Left lobe of liver (tissue), 2 donors: ENCODE data around the gene EFS. TPM values are rescaled to one million over a fixed set of nuclear protein-coding genes. Genes with fewer than 3 reads are reported as not detected.
"Not testable (repeated sequence)": the region's sequence is repeated elsewhere in the genome, so short reads cannot be mapped to it uniquely, and the experiment has no call there.

Experiments used
- ATAC-seq: fragments of 200-7000 bp; cut with Tn5 transposase; one replicate; pipeline ENCODE4 v1.9.1; 2020; ENCODE audit warnings: mild to moderate bottlenecking, moderate library complexity
- DNase-seq: peaks from one replicate; pipeline ENCODE4 v3.0.0-alpha.2; 2020; ENCODE audit warnings: low spot score
- total RNA-seq: library from RNA; stranded (reverse); gene quantifications from one replicate; pipeline ENCODE4 v1.2.1, GENCODE V29; 2021
- donor health status: DM: no; HTN: no; CAD: no; lungs with moderate emphysema.
- donor health status: DM: no; HTN: yes; CAD: no.

Gene EFS
- total RNA-seq, 1 donor from 2014 or later, result 0.68 TPM

- ATAC-seq, DNase-seq: not testable (repeated sequence)
These were observed 35.7 kb upstream of the EFS start for GRCh38 chr14:23400496-23401149.

- no peak for ATAC-seq
- DNase-seq, result no peak
These were observed 34.6 kb upstream of the EFS start for GRCh38 chr14:23399591-23399990.

GRCh38 chr14:23399136-23399535, 34.2 kb upstream of the EFS start:
- ATAC-seq, result no peak
- DNase-seq, result no peak

GRCh38 chr14:23398348-23398747, 33.4 kb upstream of the EFS start:
- ATAC-seq, result no peak
- no peak for DNase-seq

GRCh38 chr14:23396781-23397407, 31.9 kb upstream of the EFS start:
- DNase-seq (no peak), ATAC-seq (no peak)

GRCh38 chr14:23396126-23396525, 31.2 kb upstream of the EFS start:
- no peak for ATAC-seq
- no peak for DNase-seq

GRCh38 chr14:23392613-23393012, 27.6 kb upstream of the EFS start:
- no peak for DNase-seq
- no peak for ATAC-seq

- ATAC-seq, DNase-seq: not testable (repeated sequence)
These were observed 24.9 kb upstream of the EFS start for GRCh38 chr14:23389871-23390270.

GRCh38 chr14:23389396-23389795, 24.4 kb upstream of the EFS start:
- ATAC-seq (no peak), DNase-seq (no peak)

- DNase-seq, result no peak
These were observed 24.0 kb upstream of the EFS start for GRCh38 chr14:23388996-23389395.

GRCh38 chr14:23387916-23388882, 23.2 kb upstream of the EFS start:
- ATAC-seq (no peak), DNase-seq (no peak)

More at GRCh38 chr14:23388996-23389395, 24.0 kb upstream of the EFS start:
- ATAC-seq, result no peak

GRCh38 chr14:23386999-23387398, 22.0 kb upstream of the EFS start:
- no peak for ATAC-seq

GRCh38 chr14:23386266-23386657, 21.3 kb upstream of the EFS start:
- DNase-seq, ATAC-seq: not testable (repeated sequence)

More at GRCh38 chr14:23386999-23387398, 22.0 kb upstream of the EFS start:
- no peak for DNase-seq

- DNase-seq (no peak), ATAC-seq (no peak)
These were observed 20.8 kb upstream of the EFS start for GRCh38 chr14:23385642-23386265.

GRCh38 chr14:23385244-23385641, 20.3 kb upstream of the EFS start:
- no peak for ATAC-seq
- DNase-seq, result no peak

GRCh38 chr14:23384364-23385080, 19.6 kb upstream of the EFS start:
- ATAC-seq (no peak), DNase-seq (no peak)

- DNase-seq (no peak), ATAC-seq (no peak)
These were observed 17.9 kb upstream of the EFS start for GRCh38 chr14:23382731-23383440.

- ATAC-seq, result no peak
- no peak for DNase-seq
These were observed 17.3 kb upstream of the EFS start for GRCh38 chr14:23382276-23382675.

GRCh38 chr14:23381871-23382270, 16.9 kb upstream of the EFS start:
- ATAC-seq, result no peak
- no peak for DNase-seq

- DNase-seq, result no peak
- no peak for ATAC-seq
These were observed 16.0 kb upstream of the EFS start for GRCh38 chr14:23380976-23381375.
